Measurements from ENCODE around the gene RNF223. TPM values are rescaled to one million over a fixed set of nuclear protein-coding genes. Genes with fewer than 3 reads are reported as not detected.

The RNF223 gene
- total RNA-seq, 1 donor = not detected

Other genes with a start within 250 kb of the RNF223 start
- gene SAMD11, start 150.4 kb downstream of the RNF223 start, total RNA-seq = not detected
- 27.2 TPM for gene NOC2L, start 115.0 kb downstream of the RNF223 start, total RNA-seq
- 2.2 TPM for gene KLHL17, start 113.7 kb downstream of the RNF223 start, total RNA-seq
- 0.10 TPM for gene PLEKHN1, start 107.8 kb downstream of the RNF223 start, total RNA-seq
- gene PERM1, start 92.2 kb downstream of the RNF223 start, total RNA-seq = 0.10 TPM
- gene HES4, start 74.2 kb downstream of the RNF223 start, total RNA-seq = 3.6 TPM
- 50.6 TPM for gene ISG15, start 60.8 kb downstream of the RNF223 start, total RNA-seq
- gene AGRN, start 54.2 kb downstream of the RNF223 start, total RNA-seq = 2.6 TPM
- gene C1orf159, start 41.8 kb upstream of the RNF223 start, total RNA-seq = 9.6 TPM
- gene TTLL10, start 99.6 kb upstream of the RNF223 start, total RNA-seq = 0.42 TPM
- gene TNFRSF18, start 132.3 kb upstream of the RNF223 start, total RNA-seq = 1.2 TPM
- gene TNFRSF4, start 139.8 kb upstream of the RNF223 start, total RNA-seq = 3.3 TPM
- gene SDF4, start 157.7 kb upstream of the RNF223 start, total RNA-seq = 50.0 TPM
- gene B3GALT6, start 157.9 kb upstream of the RNF223 start, total RNA-seq = 5.9 TPM
- gene C1QTNF12, start 172.4 kb upstream of the RNF223 start, total RNA-seq = 1.6 TPM
- gene UBE2J2, start 199.5 kb upstream of the RNF223 start, total RNA-seq = 26.9 TPM
- 2.6 TPM for gene SCNN1D, start 206.1 kb upstream of the RNF223 start, total RNA-seq
- 16.8 TPM for gene ACAP3, start 233.6 kb upstream of the RNF223 start, total RNA-seq
- gene PUSL1, start 234.3 kb upstream of the RNF223 start, total RNA-seq = 12.6 TPM

Measured in mononuclear cell (primary cell).